ENCODE measurements around the gene SPTBN4. TPM values are rescaled to one million over a fixed set of nuclear protein-coding genes. Genes with fewer than 3 reads are reported as not detected.
"Not testable (repeated sequence)": the region's sequence is repeated elsewhere in the genome, so short reads cannot be mapped to it uniquely, and the experiment has no call there.

SPTBN4 gene
- polyA plus RNA-seq, 1 of the 3 experiments (the other 2 are of a cell fraction), result 3.1 TPM

- Histone ChIP-seq H3F3A (replicated peaks; ENCODE audit: insufficient read depth) (peaks cover 33% of the 10 kb centered on the region), H3K27ac (ENCODE audit: low read depth in 2 of 2, low read length in 1 of 2) (peak within 1 kb of the TSS; percentile 86 to 97), H3K36me3 (replicated peaks in 1 of 2; ENCODE audit: control insufficient read depth in 1 of 2, insufficient read depth in 2 of 2, low read length in 1 of 2) (peaks cover 7 to 15% of the 10 kb centered on the region in 2 experiments), H3K4me1 (ENCODE audit: control insufficient read depth in 1 of 2, insufficient read depth in 2 of 2, low read depth in 1 of 2, low read length in 1 of 2) (peaks cover 6 to 17% of the 10 kb centered on the region in 2 experiments; a peak in 3 of 4 replicates), H3K4me3 (ENCODE audit: low read depth in 2 of 2, low read length in 1 of 2) (peak within 1 kb of the TSS; percentile 67 to 86), H3K9ac (peak within 1 kb of the TSS; percentile 98), H3K27me3 (ENCODE audit: insufficient read depth) (no peaks in the 10 kb centered on the region), H3K4me2 (peak within 1 kb of the TSS; percentile 90), H4K20me1 (ENCODE audit: insufficient read depth) (no peaks in the 10 kb centered on the region), H3K79me2 (ENCODE audit: insufficient read depth) (peaks cover 36% of the 10 kb centered on the region), H3K9me2 (no peaks in the 10 kb centered on the region), H3K9me3 (no peaks in the 10 kb centered on the region), H2AFZ (ENCODE audit: low read depth) (peak within 1 kb of the TSS; percentile 83)
- peak; percentile 97 for DNase-seq
- TF ChIP-seq RXRA (IDR thresholded peaks at IDR 0.05; ENCODE audit: borderline replicate concordance, low read depth) (no peak), CTCF (IDR thresholded peaks at IDR 0.05) (peak; percentile 77), TEAD4 (IDR thresholded peaks at IDR 0.05; ENCODE audit: borderline replicate concordance, insufficient read depth) (peak; percentile 56; the same call in 1 of the 2 replicates), JUND (IDR thresholded peaks at IDR 0.05) (0 out of 2 replicates have a peak, but pooled peaks have one; percentile 12), CHD2 (IDR thresholded peaks at IDR 0.05; ENCODE audit: low read length, partially characterized antibody) (peak; percentile 77), MXI1 (IDR thresholded peaks at IDR 0.05; ENCODE audit: low read depth, low read length) (peak; percentile 75), NFIC (IDR thresholded peaks at IDR 0.05; ENCODE audit: borderline replicate concordance) (peak; percentile 29; the same call in 1 of the 2 replicates), NRF1 (IDR thresholded peaks at IDR 0.05; ENCODE audit: low read depth, low read length) (peak; percentile 92), TAF1 (IDR thresholded peaks at IDR 0.05; ENCODE audit: borderline replicate concordance, low read depth, low read length) (peak; percentile 84), RFX5 (IDR thresholded peaks at IDR 0.05; ENCODE audit: low read length) (peak; percentile 96), YY1 (IDR thresholded peaks at IDR 0.05; ENCODE audit: low read depth) (no peak; the same call in 1 of the 2 replicates), POLR2AphosphoS5 (IDR thresholded peaks at IDR 0.05; ENCODE audit: low read depth, low read length) (peak; percentile 98), EP300 (IDR thresholded peaks at IDR 0.05; ENCODE audit: borderline replicate concordance in 1 of 2, low read depth in 1 of 2, low read length in 1 of 2) (no peak), FOXM1 (IDR thresholded peaks at IDR 0.05; ENCODE audit: low read depth) (no peak), FOSL2 (IDR thresholded peaks at IDR 0.05; ENCODE audit: borderline replicate concordance, low read depth) (peak; percentile 59; the same call in 1 of the 2 replicates), TCF12 (IDR thresholded peaks at IDR 0.05) (peak; percentile 1; the same call in 1 of the 2 replicates), SIN3A (IDR thresholded peaks at IDR 0.05; ENCODE audit: borderline replicate concordance, low read depth, low read length) (0 out of 2 replicates have a peak, but pooled peaks have one; percentile 13), MAX (IDR thresholded peaks at IDR 0.05; ENCODE audit: low read depth) (peak; percentile 21; the same call in 1 of the 2 replicates), ELF1 (IDR thresholded peaks at IDR 0.05) (0 out of 2 replicates have a peak, but pooled peaks have one; percentile 14)
- ChIA-PET CTCF (interaction anchor here (0.6 to 1.6 kb wide), 13 partner anchors 10 to 208 kb away, joined by 3 to 8 read pairs (median 4); no protein-coding TSS in a partner anchor), POLR2A (interaction anchor here (0.9 to 1.6 kb wide), 6 partner anchors 16 to 71 kb away, joined by 3 to 8 read pairs (median 4); partner anchors contain the start of gene BLVRB)
- under 1% methylated on average over 53 of the region's 75 CpGs for WGBS (ENCODE audit: low lambda C conversion rate)
These were observed 41.1 kb upstream of the SPTBN4 start, which contains the start of gene SERTAD1 for GRCh38 chr19:40425450-40426287. TSS of gene SERTAD1 (minus strand) at chr19:40425992. CDS start at chr19:40423546, 2,446 bp downstream.

GRCh38 chr19:40428197-40428596 lies 38.6 kb upstream of the SPTBN4 start:
- CTCF ChIA-PET, result interaction anchor here (0.6 to 1.3 kb wide), 3 partner anchors 15 to 123 kb away, joined by 3 read pairs; no protein-coding TSS in a partner anchor

GRCh38 chr19:40430242-40430641 lies 36.6 kb upstream of the SPTBN4 start:
- H3K36me3 ChIP-seq (replicated peaks in 1 of 2; ENCODE audit: control insufficient read depth in 1 of 2, insufficient read depth in 2 of 2, low read length in 1 of 2); H2AFZ ChIP-seq (ENCODE audit: low read depth); DNase-seq; H3K4me3 ChIP-seq (ENCODE audit: low read depth in 2 of 2, low read length in 1 of 2); H3K27me3 ChIP-seq (ENCODE audit: insufficient read depth); H3K27ac ChIP-seq (ENCODE audit: low read depth in 2 of 2, low read length in 1 of 2); H3K9me3 ChIP-seq; POLR2A ChIA-PET; H4K20me1 ChIP-seq (ENCODE audit: insufficient read depth); H3K9me2 ChIP-seq; H3K4me2 ChIP-seq; H3K79me2 ChIP-seq (ENCODE audit: insufficient read depth); H3K9ac ChIP-seq: not testable (repeated sequence)
- H3F3A ChIP-seq (replicated peaks; ENCODE audit: insufficient read depth), result peaks cover 28% of the 10 kb centered on the region
- peaks cover 5 to 11% of the 10 kb centered on the region in 2 experiments; a peak in 3 of 4 replicates for H3K4me1 ChIP-seq (ENCODE audit: control insufficient read depth in 1 of 2, insufficient read depth in 2 of 2, low read depth in 1 of 2, low read length in 1 of 2)
- CTCF ChIA-PET, result interaction anchor here (0.6 to 0.7 kb wide), 2 partner anchors 228 to 245 kb away, joined by 3 to 4 read pairs; no protein-coding TSS in a partner anchor
- 94% methylated on average over 10 of the region's 10 CpGs for WGBS (ENCODE audit: low lambda C conversion rate)

More at GRCh38 chr19:40428197-40428596, 38.6 kb upstream of the SPTBN4 start:
- Histone ChIP-seq H3K79me2 (ENCODE audit: insufficient read depth) (peaks cover 24% of the 10 kb centered on the region), H3F3A (replicated peaks; ENCODE audit: insufficient read depth) (peaks cover 23% of the 10 kb centered on the region)
- not testable (repeated sequence) for H3K4me3 ChIP-seq (ENCODE audit: low read depth in 2 of 2, low read length in 1 of 2); H3K9ac ChIP-seq; H2AFZ ChIP-seq (ENCODE audit: low read depth); H3K9me3 ChIP-seq; H3K4me2 ChIP-seq; H3K9me2 ChIP-seq; H3K27me3 ChIP-seq (ENCODE audit: insufficient read depth); H3K4me1 ChIP-seq (ENCODE audit: control insufficient read depth in 1 of 2, insufficient read depth in 2 of 2, low read depth in 1 of 2, low read length in 1 of 2); H3K36me3 ChIP-seq (replicated peaks in 1 of 2; ENCODE audit: control insufficient read depth in 1 of 2, insufficient read depth in 2 of 2, low read length in 1 of 2); H3K27ac ChIP-seq (ENCODE audit: low read depth in 2 of 2, low read length in 1 of 2); H4K20me1 ChIP-seq (ENCODE audit: insufficient read depth); DNase-seq
- POLR2A ChIA-PET, result interaction anchor here (0.6 kb wide), 1 partner anchor 1581 kb away, joined by 3 read pairs; no protein-coding TSS in a partner anchor
- WGBS (ENCODE audit: low lambda C conversion rate), result 97% methylated on average over 7 of the region's 7 CpGs
